Adrenal gland (tissue), 12 donors: ENCODE results near the gene COL4A1. TPM values are rescaled to one million over a fixed set of nuclear protein-coding genes. Genes with fewer than 3 reads are reported as not detected.
A peak's percentile ranks its signal among the peaks of the same experiment; 100 is the strongest.

Source experiments
- DNase-seq, 7 donors: peaks; one replicate each; pipeline ENCODE4 v3.0.0-alpha.2; 2019 to 2020
- H3K27ac ChIP-seq, 5 donors: fragments of 200-600 bp; sonication (generic) in 4 of 5; 1 replicate in 3 of 5; 2 replicates in 2 of 5; pipeline versions ENCODE4 v1.5.1 to v1.8.0; 2016 to 2020; ENCODE audit warnings: mild to moderate bottlenecking in 1 of 5
- H3K27me3 ChIP-seq: fragments of 200-600 bp; 2 replicates; pipeline ENCODE4 v1.8.0; 2021
- H3K36me3 ChIP-seq, 2 donors: fragments of 200-600 bp; replicated peaks in 1 of 2; 1 replicate in 1 of 2; 2 replicates in 1 of 2; pipeline versions ENCODE4 v1.5.1 to v1.8.0; 2018 to 2022
- H3K4me1 ChIP-seq, 2 donors: fragments of 200-600 bp; replicated peaks in 1 of 2; 1 replicate in 1 of 2; 2 replicates in 1 of 2; pipeline versions ENCODE4 v1.5.1 to v1.8.0; 2018 to 2021
- H3K4me3 ChIP-seq, 4 donors: fragments of 200-600 bp; sonication (generic) in 3 of 4; one replicate each; pipeline ENCODE4 v1.5.1; 2016 to 2018
- H3K9me3 ChIP-seq, 3 donors: fragments of 200-600 bp; sonication (generic) in 1 of 3; replicated peaks in 1 of 3; 1 replicate in 2 of 3; 2 replicates in 1 of 3; pipeline versions ENCODE4 v1.5.1 to v1.8.0; 2016 to 2021
- POLR2A ChIP-seq, 2 donors: fragments of 450-650 bp; IDR thresholded peaks; one replicate each; pipeline ENCODE4 v1.6.1; 2017; ENCODE audit warnings: antibody characterized with exemption in 2 of 2, mild to moderate bottlenecking in 2 of 2, moderate library complexity in 1 of 2
- WGBS, 4 donors: extraction: QIAGEN DNeasy Blood & Tissue Kit in 2 of 4; methylation state at CpG; one replicate each; pipeline versions ENCODE4 v1.1.5 to v1.1.7; 2013 to 2017; 5-methylcytosine and 5-hydroxymethylcytosine counted together
- intact Hi-C, 2 donors: fragments of 100-400 bp; cut with DNase I; formaldehyde crosslinking; loops; one replicate each; pipeline versions ENCODE4 v1.14.1 to v1.15.0; 2022 to 2023
- polyA plus RNA-seq, 3 donors: library from polyadenylated mRNA; stranded (reverse); fragments of 200-250 nt in 2 of 3; fragments of 350-450 nt in 1 of 3; fragmentation: Illumina TruSeq in 1 of 3; extraction: RNeasy Lipid Tissue Mini Kit (QIAGEN cat#74804) in 1 of 3; gene quantifications; one replicate each; pipeline ENCODE4 v1.2.3, GENCODE V29; 2013 to 2014
- total RNA-seq, 9 donors: library from RNA; depleted of rRNA in 4 of 9; stranded (reverse); fragments of >200 nt in 4 of 9; fragments of 120-200 nt in 1 of 9; fragmentation: NEBNext Ultra II Directional in 1 of 9; extraction: Animal tissue kit (Norgen Biotek cat#: 25700) in 1 of 9; gene quantifications; one replicate each; pipeline versions ENCODE4 v1.1.0 to v1.2.4, GENCODE V29; 2013 to 2023
- TF ChIP-seq, protein P1 (sequence below), 6 experiments: fragments of 450-650 bp in 4 of 6; fragments of 200-600 bp in 2 of 6; sonication (generic) in 1 of 6; IDR thresholded peaks; 1 replicate in 5 of 6; 2 replicates in 1 of 6; pipeline versions ENCODE4 v1.5.1 to v1.8.0; 2016 to 2021; ENCODE audit warnings: antibody characterized with exemption in 6 of 6, mild to moderate bottlenecking in 2 of 6, moderate library complexity in 1 of 6
- donor health status: healthy with polysubstance abuse.
- donor health status: Bipolar disorder and iron deficiency.
- donor health status: DM: yes; HTN: yes; CAD: no.
- donor health status: DM: no; HTN: no; CAD: no.
- donor health status: DM: no; HTN: no; CAD: no.
- donor health status: DM: yes; HTN: yes; CAD: no.

The COL4A1 gene
- total and polyA plus RNA-seq, 12 donors = 62.4 to 364 (median 183) TPM

DNA sequence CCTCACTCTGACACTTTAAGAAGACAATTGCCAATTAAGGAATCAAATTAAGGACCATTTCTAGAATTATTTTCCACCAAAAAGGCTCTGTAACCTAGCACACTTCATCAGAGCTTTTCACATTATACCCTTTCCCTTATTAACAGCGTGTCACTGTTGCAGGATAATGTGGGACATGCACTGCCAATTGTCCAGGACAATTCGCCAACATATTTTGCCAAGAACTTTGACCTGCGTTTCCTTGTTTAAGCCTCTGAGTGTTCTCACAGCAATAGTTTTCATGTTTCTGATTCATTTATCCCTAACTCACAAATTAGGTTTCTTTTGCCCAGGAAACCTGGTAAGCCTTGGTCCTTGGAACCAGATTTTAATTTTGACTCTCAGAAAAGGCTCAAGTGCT is 13.3 kb downstream of the COL4A1 start:
- H3K9me3 ChIP-seq = no peaks in the 10 kb centered on the region
- peak in 1 of 7 donors; percentile 52 for DNase-seq
- TF ChIP-seq, protein P1, sequence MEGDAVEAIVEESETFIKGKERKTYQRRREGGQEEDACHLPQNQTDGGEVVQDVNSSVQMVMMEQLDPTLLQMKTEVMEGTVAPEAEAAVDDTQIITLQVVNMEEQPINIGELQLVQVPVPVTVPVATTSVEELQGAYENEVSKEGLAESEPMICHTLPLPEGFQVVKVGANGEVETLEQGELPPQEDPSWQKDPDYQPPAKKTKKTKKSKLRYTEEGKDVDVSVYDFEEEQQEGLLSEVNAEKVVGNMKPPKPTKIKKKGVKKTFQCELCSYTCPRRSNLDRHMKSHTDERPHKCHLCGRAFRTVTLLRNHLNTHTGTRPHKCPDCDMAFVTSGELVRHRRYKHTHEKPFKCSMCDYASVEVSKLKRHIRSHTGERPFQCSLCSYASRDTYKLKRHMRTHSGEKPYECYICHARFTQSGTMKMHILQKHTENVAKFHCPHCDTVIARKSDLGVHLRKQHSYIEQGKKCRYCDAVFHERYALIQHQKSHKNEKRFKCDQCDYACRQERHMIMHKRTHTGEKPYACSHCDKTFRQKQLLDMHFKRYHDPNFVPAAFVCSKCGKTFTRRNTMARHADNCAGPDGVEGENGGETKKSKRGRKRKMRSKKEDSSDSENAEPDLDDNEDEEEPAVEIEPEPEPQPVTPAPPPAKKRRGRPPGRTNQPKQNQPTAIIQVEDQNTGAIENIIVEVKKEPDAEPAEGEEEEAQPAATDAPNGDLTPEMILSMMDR (IDR thresholded peaks at IDR 0.05) = no peak
- no peak for TF ChIP-seq POLR2A (IDR thresholded peaks at IDR 0.05)

DNA sequence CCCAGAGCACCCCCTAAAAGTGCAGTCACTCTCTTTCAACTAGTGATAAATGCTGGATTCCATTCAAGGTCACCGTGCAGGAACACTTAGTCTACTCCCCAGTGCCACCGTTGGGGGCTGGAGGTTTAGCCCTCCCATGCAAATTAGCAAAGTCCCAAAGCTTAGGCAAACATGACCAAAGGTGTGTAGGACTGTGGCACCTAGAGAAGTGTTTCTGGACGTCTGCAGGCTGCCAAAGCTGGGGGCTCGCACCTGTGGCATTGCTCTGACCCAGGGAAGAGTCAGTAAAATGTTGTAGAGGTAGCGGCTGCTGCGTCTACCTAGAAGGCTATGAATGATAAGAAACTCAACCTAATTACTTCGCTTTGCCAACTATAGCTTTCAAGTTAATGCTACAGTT is 13.9 kb downstream of the COL4A1 start:
- H3K9me3 ChIP-seq = no peaks in the 10 kb centered on the region
- no peak overlapping the region for H3K4me3 ChIP-seq
- peaks cover 0 to 4% of the 10 kb centered on the region in 2 donors for H3K36me3 ChIP-seq
- no peak overlapping the region for H3K27ac ChIP-seq
- H3K27me3 ChIP-seq = no peaks in the 10 kb centered on the region
- TF ChIP-seq, protein P1 (IDR thresholded peaks at IDR 0.05) = no peak
- TF ChIP-seq POLR2A (IDR thresholded peaks at IDR 0.05) = no peak
- WGBS, 4 donors = 73 to 83% (median 79%) methylated on average over 6 to 7 of the region's 7 CpGs
- no peaks in the 10 kb centered on the region for H3K4me1 ChIP-seq
- intact Hi-C loops = no loop called here
- peak in 1 of 7 donors; percentile 37 for DNase-seq

More for the DNA sequence above, 13.3 kb downstream of the COL4A1 start:
- Histone ChIP-seq H3K4me1 (no peaks in the 10 kb centered on the region), H3K4me3 (no peak overlapping the region), H3K27me3 (no peaks in the 10 kb centered on the region), H3K36me3 (peaks cover 0 to 4% of the 10 kb centered on the region in 2 donors), H3K27ac (peak overlapping the region in 2 of 5 donors; percentile 4 to 59)
- WGBS, 4 donors = 56 to 68% (median 65%) methylated on average over 3 of the region's 3 CpGs
- intact Hi-C loops = no loop called here

DNA sequence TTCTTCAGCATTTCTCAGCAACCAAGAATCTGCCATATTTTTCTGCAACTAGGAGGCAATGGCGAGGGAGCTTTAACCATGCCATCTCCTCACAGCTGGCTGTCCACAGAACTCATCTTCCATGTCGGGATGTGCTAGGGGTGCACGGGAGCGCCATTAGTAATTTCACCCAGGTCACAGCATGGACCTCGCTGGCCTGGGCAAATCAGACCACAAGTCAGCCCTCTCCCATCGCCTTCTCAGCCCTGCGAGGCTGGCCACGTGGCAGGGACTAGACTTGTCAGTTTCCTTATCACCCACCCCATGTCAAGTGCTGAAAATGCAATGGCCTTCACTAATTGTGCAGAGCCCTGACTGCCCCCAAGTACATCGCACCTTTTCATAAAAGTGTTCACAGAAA is 15.7 kb downstream of the COL4A1 start:
- peak in 1 of 7 donors; percentile 40 for DNase-seq
- no peaks in the 10 kb centered on the region for H3K27me3 ChIP-seq
- intact Hi-C loops = no loop called here
- TF ChIP-seq, protein P1 (IDR thresholded peaks at IDR 0.05) = no peak
- no peak for TF ChIP-seq POLR2A (IDR thresholded peaks at IDR 0.05)
- no peaks in the 10 kb centered on the region for H3K9me3 ChIP-seq
- H3K4me1 ChIP-seq = peaks cover 0 to 11% of the 10 kb centered on the region in 2 donors
- H3K27ac ChIP-seq = no peak overlapping the region
- H3K36me3 ChIP-seq = peaks cover 0 to 4% of the 10 kb centered on the region in 2 donors
- 87 to 94% (median 92%) methylated on average over 9 of the region's 9 CpGs for WGBS, 4 donors
- H3K4me3 ChIP-seq = no peak overlapping the region

DNA sequence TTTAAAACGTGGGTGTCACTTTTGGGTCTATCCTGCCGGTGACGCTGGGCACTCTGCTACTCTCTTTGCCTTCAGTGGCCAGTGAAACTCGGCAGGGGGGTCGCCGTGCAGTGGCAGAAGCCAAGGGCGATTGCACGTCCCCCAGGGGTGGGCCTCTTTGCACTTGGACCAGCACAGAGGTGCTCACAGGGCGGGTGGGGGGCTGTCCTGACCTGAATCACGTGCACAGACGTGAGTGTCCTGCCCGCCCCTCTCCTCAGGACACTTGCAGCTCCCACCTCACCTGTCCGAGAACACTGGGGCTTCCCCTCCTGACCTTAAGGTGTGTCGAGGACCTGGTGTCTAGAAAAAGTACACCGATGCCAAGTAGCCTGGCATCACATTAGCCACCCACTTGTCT is 16.1 kb downstream of the COL4A1 start:
- peaks cover 0 to 4% of the 10 kb centered on the region in 2 donors for H3K36me3 ChIP-seq
- 74 to 88% (median 79%) methylated on average over 14 to 15 of the region's 15 CpGs for WGBS, 4 donors
- TF ChIP-seq POLR2A (IDR thresholded peaks at IDR 0.05) = no peak
- TF ChIP-seq, protein P1 (IDR thresholded peaks at IDR 0.05) = no peak
- no peak overlapping the region for H3K27ac ChIP-seq
- peak in 1 of 7 donors; percentile 42 for DNase-seq
- H3K4me1 ChIP-seq = peaks cover 0 to 11% of the 10 kb centered on the region in 2 donors
- no peaks in the 10 kb centered on the region for H3K27me3 ChIP-seq
- intact Hi-C loops = no loop called here
- H3K4me3 ChIP-seq = no peak overlapping the region
- H3K9me3 ChIP-seq = no peaks in the 10 kb centered on the region
